ENCODE data around the gene PAX5. TPM values are rescaled to one million over a fixed set of nuclear protein-coding genes. Genes with fewer than 3 reads are reported as not detected.

The PAX5 gene
- total RNA-seq, 1 donor from 2014 or later, result not detected

GRCh38 chr9:36974731-36975130 is 59.3 kb downstream of the PAX5 start:
- TF ChIP-seq, protein P1, sequence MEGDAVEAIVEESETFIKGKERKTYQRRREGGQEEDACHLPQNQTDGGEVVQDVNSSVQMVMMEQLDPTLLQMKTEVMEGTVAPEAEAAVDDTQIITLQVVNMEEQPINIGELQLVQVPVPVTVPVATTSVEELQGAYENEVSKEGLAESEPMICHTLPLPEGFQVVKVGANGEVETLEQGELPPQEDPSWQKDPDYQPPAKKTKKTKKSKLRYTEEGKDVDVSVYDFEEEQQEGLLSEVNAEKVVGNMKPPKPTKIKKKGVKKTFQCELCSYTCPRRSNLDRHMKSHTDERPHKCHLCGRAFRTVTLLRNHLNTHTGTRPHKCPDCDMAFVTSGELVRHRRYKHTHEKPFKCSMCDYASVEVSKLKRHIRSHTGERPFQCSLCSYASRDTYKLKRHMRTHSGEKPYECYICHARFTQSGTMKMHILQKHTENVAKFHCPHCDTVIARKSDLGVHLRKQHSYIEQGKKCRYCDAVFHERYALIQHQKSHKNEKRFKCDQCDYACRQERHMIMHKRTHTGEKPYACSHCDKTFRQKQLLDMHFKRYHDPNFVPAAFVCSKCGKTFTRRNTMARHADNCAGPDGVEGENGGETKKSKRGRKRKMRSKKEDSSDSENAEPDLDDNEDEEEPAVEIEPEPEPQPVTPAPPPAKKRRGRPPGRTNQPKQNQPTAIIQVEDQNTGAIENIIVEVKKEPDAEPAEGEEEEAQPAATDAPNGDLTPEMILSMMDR (conservative IDR thresholded peaks at IDR 0.05; ENCODE audit: low read depth, low read length), result peak; percentile 58

GRCh38 chr9:36971935-36972488 is 62.1 kb downstream of the PAX5 start:
- DNase-seq (ENCODE audit: low read depth), result no peak
- TF ChIP-seq, protein P1 (conservative IDR thresholded peaks at IDR 0.05; ENCODE audit: low read depth, low read length), result no peak
- no peak overlapping the region for H3K4me3 ChIP-seq (ENCODE audit: low read depth, low read length)

More at GRCh38 chr9:36974731-36975130, 59.3 kb downstream of the PAX5 start:
- DNase-seq (ENCODE audit: low read depth), result no peak
- no peak overlapping the region for H3K4me3 ChIP-seq (ENCODE audit: low read depth, low read length)

DNA sequence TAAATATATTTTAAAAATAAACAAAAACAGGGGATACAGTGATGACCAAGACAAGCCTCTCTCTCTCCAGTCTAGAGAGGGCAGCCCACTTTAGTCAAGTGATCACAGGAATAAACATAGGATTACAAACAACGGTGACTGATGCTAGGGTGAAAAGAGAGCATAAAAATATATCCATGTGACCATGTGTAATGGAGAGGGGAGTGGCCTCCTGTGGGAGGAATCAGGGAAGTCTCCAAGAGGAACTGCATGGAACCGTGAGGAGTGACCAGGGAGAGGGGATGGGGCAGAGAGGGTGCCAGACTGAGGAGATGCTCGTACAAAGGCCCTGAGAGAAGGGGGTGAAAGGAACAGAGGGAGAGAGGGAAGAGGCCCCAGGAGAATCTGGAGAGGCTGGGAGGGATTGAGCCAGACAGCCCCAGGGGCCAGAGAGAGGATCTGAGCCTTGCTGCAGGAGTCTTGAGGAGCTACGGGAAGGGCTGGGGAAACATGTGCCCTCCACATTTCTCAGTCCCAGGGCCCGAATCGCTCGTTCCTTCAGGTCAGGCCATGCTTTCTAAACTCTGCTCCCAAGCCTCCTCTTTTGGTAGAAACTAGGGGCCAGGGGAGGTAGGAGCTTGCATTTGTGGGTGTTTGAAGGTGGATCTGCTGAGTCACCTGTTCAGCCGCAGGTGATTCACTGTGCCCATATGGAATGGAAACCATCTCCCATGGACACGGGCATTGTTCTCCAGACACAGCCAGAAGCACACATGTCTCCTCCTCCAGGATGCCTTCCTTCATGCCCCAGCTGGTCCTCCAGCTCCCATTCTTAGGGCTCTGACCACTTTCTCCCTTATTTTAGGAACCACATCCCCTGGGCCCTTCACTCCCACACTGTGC is 63.8 kb downstream of the PAX5 start:
- no peak overlapping the region for H3K4me3 ChIP-seq (ENCODE audit: low read depth, low read length)
- no peak for DNase-seq (ENCODE audit: low read depth)
- TF ChIP-seq, protein P1 (conservative IDR thresholded peaks at IDR 0.05; ENCODE audit: low read depth, low read length), result no peak

- H3K4me3 ChIP-seq (ENCODE audit: low read depth, low read length), result no peak overlapping the region
- TF ChIP-seq, protein P1 (conservative IDR thresholded peaks at IDR 0.05; ENCODE audit: low read depth, low read length), result no peak
- DNase-seq (ENCODE audit: low read depth), result no peak
Observed at GRCh38 chr9:36969216-36969771, 64.8 kb downstream of the PAX5 start.

DNA sequence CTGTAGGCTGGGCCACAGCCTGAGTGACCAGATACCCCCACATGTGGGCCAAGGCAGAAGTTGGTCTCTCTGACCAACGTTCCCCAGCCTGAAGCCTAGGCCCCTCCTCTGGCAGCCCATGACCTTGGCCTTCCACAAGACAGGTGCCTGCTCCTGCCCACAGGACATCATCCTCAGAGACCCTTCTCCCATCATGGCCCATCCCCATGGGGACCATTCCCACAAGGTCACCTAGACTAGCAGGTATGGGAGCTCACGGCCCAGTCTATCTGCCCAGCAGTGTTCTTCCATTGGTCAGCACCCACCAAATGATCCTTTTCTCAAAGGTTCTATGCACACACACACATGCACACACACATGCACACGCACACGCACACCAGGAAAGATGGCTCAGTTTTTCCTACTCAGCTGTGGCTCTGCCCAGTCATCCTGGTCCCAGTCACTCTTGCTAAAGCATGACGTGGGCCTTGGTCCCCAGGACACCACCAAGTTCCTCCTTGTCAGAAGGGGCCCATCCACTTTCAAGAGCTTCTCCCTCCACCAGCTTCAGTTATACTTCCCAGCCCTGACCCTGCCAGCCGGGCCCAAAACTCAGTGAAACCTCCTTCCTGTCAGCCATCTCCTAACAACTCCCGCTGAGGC is 65.4 kb downstream of the PAX5 start:
- H3K4me3 ChIP-seq (ENCODE audit: low read depth, low read length), result no peak overlapping the region
- TF ChIP-seq, protein P1 (conservative IDR thresholded peaks at IDR 0.05; ENCODE audit: low read depth, low read length), result no peak
- no peak for DNase-seq (ENCODE audit: low read depth)

DNA sequence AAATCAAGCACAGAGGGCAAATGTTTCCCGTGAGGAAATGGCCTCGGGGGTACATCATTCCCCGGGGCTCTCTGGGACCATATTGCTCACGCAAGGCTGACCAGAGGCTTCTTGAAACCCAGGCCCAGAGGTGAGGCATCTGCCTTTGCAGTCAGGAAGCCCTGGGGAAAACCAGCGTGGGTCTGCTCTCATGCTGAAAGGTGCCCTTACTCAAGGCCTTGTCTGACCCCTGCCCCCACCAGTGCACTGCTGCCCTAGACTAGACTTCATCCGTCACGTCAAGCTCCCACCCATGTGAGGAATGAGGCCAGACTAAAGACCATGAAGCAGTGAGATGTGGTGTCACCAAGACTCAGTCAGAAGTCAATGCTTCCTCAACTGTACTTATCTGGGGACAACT is 66.1 kb downstream of the PAX5 start:
- H3K4me3 ChIP-seq (ENCODE audit: low read depth, low read length), result no peak overlapping the region
- TF ChIP-seq, protein P1 (conservative IDR thresholded peaks at IDR 0.05; ENCODE audit: low read depth, low read length), result no peak
- DNase-seq (ENCODE audit: low read depth), result no peak
